Testis (tissue), 3 donors: ENCODE measurements around the gene FAM20A. TPM values are rescaled to one million over a fixed set of nuclear protein-coding genes. Genes with fewer than 3 reads are reported as not detected.
"Not testable (repeated sequence)": the region's sequence is repeated elsewhere in the genome, so short reads cannot be mapped to it uniquely, and the experiment has no call there.

Experiments used
- DNase-seq: peaks from one replicate; pipeline ENCODE4 v3.0.0-alpha.2; 2019
- H3K27ac ChIP-seq, 2 donors: fragments of 200-600 bp; sonication (generic); one replicate each; pipeline ENCODE4 v1.5.1; 2019
- H3K27me3 ChIP-seq: fragments of 200-600 bp; sonication (generic); one replicate; pipeline ENCODE4 v1.5.1; 2019
- H3K36me3 ChIP-seq: fragments of 200-600 bp; sonication (generic); one replicate; pipeline ENCODE4 v1.5.1; 2017; ENCODE audit warnings: low read depth; ENCODE audit errors: missing control alignments
- H3K4me1 ChIP-seq: fragments of 200-600 bp; sonication (generic); one replicate; pipeline ENCODE4 v1.5.1; 2019
- H3K4me3 ChIP-seq, 2 donors: fragments of 200-600 bp; sonication (generic); one replicate each; pipeline ENCODE4 v1.5.1; 2017 to 2019
- H3K9me3 ChIP-seq: fragments of 200-600 bp; sonication (generic); one replicate; pipeline ENCODE4 v1.5.1; 2017
- POLR2A ChIP-seq: fragments of 450-650 bp; IDR thresholded peaks from one replicate; pipeline ENCODE4 v1.6.1; 2017; ENCODE audit warnings: antibody characterized with exemption, mild to moderate bottlenecking, moderate library complexity
- WGBS, 2 donors: methylation state at CpG; one replicate each; pipeline ENCODE4 v1.1.5; 2018; 5-methylcytosine and 5-hydroxymethylcytosine counted together
- intact Hi-C: fragments of 100-400 bp; cut with DNase I; formaldehyde crosslinking; loops from one replicate; pipeline ENCODE4 v1.15.1; 2023; ENCODE audit warnings: low total_unique reads
- polyA plus RNA-seq: library from polyadenylated mRNA; stranded (reverse); fragments of 350-450 nt; fragmentation: Illumina TruSeq; extraction: RNeasy Lipid Tissue Mini Kit (QIAGEN cat#74804); gene quantifications from one replicate; pipeline ENCODE4 v1.2.3, GENCODE V29; 2014; ENCODE audit warnings: low read depth, low replicate concordance; ENCODE audit not compliant: insufficient read depth
- total RNA-seq, 2 donors: library from RNA; depleted of rRNA; stranded (reverse); fragments of >200 nt; gene quantifications; one replicate each; pipeline ENCODE4 v1.2.3, GENCODE V29; 2016
- TF ChIP-seq, protein P1 (sequence below), 3 experiments: fragments of 450-650 bp in 2 of 3; fragments of 200-600 bp in 1 of 3; sonication (generic) in 1 of 3; IDR thresholded peaks; one replicate each; pipeline ENCODE4 v1.5.1; 2016 to 2019; ENCODE audit warnings: antibody characterized with exemption in 3 of 3, mild to moderate bottlenecking in 2 of 3, moderate library complexity in 1 of 3

The FAM20A gene
- total and polyA plus RNA-seq, 3 donors from 2014 or later: 70.5 to 96.0 (median 93.4) TPM

DNA sequence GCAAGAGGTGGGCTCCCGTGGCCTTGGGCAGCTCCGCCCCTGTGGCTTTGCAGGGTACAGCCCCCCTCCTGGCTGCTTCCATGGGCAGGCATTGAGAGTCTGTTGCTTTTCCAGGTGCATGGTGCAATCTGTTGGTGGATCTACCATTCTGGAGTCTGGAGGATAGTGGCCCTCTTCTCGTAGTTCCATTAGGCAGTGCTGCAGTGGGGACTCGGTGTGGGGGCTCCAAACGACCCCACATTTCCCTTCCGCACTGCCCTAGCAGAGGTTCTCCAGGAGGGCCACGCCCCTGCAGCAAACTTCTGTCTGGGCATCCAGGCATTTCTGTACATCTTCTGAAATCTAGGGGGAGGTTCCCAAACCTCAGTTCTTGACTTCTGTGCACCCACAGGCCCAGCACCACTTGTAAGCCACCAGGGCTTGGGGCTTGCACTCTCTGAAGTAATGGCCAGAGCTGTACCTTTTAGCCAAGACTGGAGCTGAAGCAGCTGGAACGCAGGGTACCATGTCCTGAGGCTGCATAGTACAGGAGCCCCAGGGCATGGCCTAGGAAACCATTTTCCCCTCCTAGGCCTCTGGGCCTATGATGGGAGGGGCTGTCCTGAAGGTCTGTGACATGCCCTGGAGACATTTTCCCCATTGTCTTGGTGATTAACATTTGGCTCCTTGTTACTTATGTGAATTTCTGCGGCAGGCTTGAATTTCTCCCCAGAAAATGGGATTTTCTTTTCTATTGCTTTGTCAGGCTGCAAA, 82.9 kb downstream of the FAM20A start:
- Histone ChIP-seq H3K4me1 (peaks cover 34% of the 10 kb centered on the region), H3K36me3 (no peaks in the 10 kb centered on the region), H3K9me3 (no peaks in the 10 kb centered on the region), H3K27me3 (no peaks in the 10 kb centered on the region), H3K27ac (no peak overlapping the region), H3K4me3 (no peak overlapping the region)
- no peak for DNase-seq
- intact Hi-C loops: no loop called here
- TF ChIP-seq, protein P1, sequence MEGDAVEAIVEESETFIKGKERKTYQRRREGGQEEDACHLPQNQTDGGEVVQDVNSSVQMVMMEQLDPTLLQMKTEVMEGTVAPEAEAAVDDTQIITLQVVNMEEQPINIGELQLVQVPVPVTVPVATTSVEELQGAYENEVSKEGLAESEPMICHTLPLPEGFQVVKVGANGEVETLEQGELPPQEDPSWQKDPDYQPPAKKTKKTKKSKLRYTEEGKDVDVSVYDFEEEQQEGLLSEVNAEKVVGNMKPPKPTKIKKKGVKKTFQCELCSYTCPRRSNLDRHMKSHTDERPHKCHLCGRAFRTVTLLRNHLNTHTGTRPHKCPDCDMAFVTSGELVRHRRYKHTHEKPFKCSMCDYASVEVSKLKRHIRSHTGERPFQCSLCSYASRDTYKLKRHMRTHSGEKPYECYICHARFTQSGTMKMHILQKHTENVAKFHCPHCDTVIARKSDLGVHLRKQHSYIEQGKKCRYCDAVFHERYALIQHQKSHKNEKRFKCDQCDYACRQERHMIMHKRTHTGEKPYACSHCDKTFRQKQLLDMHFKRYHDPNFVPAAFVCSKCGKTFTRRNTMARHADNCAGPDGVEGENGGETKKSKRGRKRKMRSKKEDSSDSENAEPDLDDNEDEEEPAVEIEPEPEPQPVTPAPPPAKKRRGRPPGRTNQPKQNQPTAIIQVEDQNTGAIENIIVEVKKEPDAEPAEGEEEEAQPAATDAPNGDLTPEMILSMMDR (IDR thresholded peaks at IDR 0.05): no peak
- 93 to 99% methylated on average over 5 to 9 of the region's 9 CpGs for WGBS, 2 donors

DNA sequence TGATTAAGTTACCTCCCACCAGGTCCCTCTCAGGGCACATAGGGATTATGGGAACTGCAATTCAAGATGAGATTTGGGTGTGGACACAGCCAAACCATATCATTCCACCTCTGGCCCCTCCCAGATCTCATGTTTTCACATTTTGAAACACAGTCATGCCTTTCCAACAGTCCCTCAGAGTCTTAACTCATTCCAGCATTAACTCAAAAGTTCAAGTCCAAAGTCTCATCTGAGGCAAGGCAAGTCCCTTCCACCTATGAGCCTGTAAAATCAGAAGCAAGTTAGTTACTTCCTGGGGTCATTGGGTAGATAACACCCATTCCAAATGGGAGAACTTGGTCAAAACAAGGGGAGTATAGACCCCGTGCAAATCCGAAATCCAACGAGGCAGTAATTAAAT, 83.6 kb downstream of the FAM20A start:
- H3K9me3 ChIP-seq, DNase-seq, H3K27me3 ChIP-seq, H3K4me3 ChIP-seq, H3K27ac ChIP-seq, H3K36me3 ChIP-seq, intact Hi-C loops: not testable (repeated sequence)
- WGBS, 2 donors: 85 to 93% methylated on average over 3 of the region's 3 CpGs
- peaks cover 28% of the 10 kb centered on the region for H3K4me1 ChIP-seq

DNA sequence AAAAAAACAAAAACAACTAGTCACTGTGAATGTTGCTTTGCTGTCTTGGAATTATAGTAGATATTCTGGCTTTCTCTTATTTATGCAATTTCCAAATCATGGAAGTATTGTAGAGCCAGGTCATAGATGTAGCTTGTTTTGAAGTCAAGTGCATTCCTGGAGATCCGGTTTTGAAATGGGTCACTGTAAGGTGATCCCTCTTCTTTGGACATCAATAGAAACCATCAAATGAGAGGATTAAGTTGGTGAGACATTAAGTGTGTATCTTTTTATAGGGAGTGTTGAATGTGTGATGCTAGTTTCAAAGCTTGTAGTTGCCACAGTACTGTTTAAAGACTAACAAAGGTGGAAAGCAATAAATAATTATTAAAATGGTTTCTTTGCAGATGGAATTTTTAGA, 84.4 kb downstream of the FAM20A start:
- Histone ChIP-seq H3K36me3 (no peaks in the 10 kb centered on the region), H3K27ac (no peak overlapping the region), H3K4me1 (peaks cover 21% of the 10 kb centered on the region), H3K9me3 (no peaks in the 10 kb centered on the region), H3K27me3 (no peaks in the 10 kb centered on the region), H3K4me3 (no peak overlapping the region)
- intact Hi-C loops: no loop called here
- WGBS, 2 donors: 66 to 71% methylated on average over 1 of the region's 1 CpG
- no peak for TF ChIP-seq POLR2A
- TF ChIP-seq, protein P1 (IDR thresholded peaks at IDR 0.05): no peak
- no peak for DNase-seq

DNA sequence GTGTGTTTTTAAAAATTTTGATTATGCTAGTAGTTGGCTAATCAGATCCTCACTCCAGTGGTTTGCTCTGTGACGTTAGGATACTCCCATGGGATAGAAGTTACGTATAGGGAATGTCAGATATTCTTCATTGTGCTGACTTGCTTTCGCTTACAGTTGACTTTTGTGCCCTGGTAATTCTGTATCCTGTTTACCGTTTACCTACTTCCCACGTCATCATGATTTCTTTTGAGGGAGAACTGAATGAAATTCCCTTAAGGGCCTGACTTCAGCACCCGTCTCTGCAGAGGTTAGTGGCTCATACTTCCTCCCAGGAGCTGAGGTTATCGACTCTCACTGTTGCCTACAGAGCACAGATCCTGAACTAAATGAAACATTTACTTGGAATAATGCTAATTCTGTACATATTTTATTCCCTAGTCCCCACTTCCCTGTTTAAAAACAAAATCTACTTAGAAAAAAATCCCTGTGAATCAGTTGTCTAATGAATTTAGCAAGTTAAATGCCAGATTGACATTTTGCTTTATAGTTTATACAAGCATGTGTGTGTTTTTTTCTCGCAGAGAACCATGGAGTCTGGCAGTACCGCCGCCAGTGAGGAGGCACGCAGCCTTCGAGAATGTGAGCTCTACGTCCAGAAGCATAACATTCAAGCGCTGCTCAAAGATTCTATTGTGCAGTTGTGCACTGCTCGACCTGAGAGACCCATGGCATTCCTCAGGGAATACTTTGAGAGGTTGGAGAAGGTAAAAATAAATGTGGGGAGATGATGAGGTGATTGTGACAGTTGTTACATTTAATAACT, 86.1 kb downstream of the FAM20A start:
- Histone ChIP-seq H3K9me3 (no peaks in the 10 kb centered on the region), H3K27me3 (no peaks in the 10 kb centered on the region), H3K27ac (peak overlapping the region; percentile 98 to 99), H3K36me3 (no peaks in the 10 kb centered on the region), H3K4me1 (peaks cover 27% of the 10 kb centered on the region), H3K4me3 (peak overlapping the region; percentile 94 to 98)
- peak; percentile 63 for DNase-seq
- TF ChIP-seq POLR2A: no peak
- TF ChIP-seq, protein P1 (IDR thresholded peaks at IDR 0.05): no peak
- intact Hi-C loops: no loop called here
- 13 to 19% methylated on average over 15 of the region's 15 CpGs for WGBS, 2 donors

DNA sequence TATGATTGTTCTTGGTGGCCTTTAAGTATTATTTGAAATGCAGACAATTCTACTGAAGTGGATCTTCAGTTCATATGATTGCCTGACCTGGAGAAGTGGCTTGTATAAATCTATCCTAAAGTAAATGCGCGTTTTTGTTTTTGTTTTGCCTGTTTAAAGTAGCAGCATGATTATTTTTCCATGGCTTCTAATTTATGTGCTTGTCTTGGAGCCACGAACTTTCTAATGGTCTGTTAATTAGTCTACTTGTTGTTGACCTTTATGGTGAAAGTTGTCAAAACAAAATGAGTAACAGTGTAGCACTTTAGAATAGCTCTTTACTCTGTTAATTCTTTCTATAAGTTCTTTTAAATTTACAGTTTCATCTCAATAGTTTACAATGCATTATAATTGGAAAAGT, 87.2 kb downstream of the FAM20A start:
- H3K27me3 ChIP-seq: no peaks in the 10 kb centered on the region
- DNase-seq: no peak
- H3K4me1 ChIP-seq: peaks cover 37% of the 10 kb centered on the region
- no peak for TF ChIP-seq POLR2A
- TF ChIP-seq, protein P1 (IDR thresholded peaks at IDR 0.05): no peak
- WGBS, 2 donors: 4 to 8% methylated on average over 3 of the region's 3 CpGs
- H3K9me3 ChIP-seq: no peaks in the 10 kb centered on the region
- peak overlapping the region; percentile 98 to 99 for H3K27ac ChIP-seq
- no peaks in the 10 kb centered on the region for H3K36me3 ChIP-seq
- peak overlapping the region; percentile 94 to 98 for H3K4me3 ChIP-seq
- intact Hi-C loops: no loop called here
